Measurements from ENCODE around the gene BTBD17. TPM values are rescaled to one million over a fixed set of nuclear protein-coding genes. Genes with fewer than 3 reads are reported as not detected.
A peak's percentile ranks its signal among the peaks of the same experiment; 100 is the strongest.

The BTBD17 gene
- total RNA-seq, 1 donor from 2014 or later = not detected

DNA sequence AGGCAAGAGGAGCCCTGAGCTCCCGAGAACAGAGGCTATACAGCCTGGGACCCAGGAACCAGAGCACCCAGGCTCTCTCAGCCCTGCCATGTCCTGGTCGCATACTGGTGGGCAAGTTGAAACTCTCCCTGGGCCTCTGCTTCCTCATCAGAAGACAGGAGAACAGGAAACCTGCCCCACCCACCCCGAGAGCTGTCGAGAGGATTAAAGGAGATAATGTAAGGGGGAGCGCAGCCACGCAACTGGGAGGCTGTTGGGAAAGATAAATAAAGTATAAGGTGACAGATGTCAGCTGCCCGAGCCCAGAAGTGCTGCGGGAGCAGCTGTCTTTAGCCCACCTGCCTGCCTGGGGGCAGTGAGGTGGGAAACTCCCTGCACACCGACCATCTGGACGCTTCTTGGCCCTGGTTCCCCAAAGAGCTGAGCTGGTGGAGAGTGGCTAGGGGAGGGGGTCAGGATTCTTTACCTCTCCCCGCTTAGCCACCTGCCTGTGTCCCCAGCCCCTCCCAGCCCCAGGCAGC lies 28.8 kb downstream of the BTBD17 start:
- Mint-ChIP-seq H3K4me3 (ENCODE audit: low read depth) (no peak overlapping the region), H3K36me3 (ENCODE audit: low read depth) (no peaks in the 10 kb centered on the region), H3K4me1 (ENCODE audit: low read depth) (peaks cover 12% of the 10 kb centered on the region), H3K27me3 (ENCODE audit: low read depth) (peaks cover 3% of the 10 kb centered on the region), H3K27ac (no peak overlapping the region), H3K9me3 (no peaks in the 10 kb centered on the region)
- intact Hi-C loops (cut with micrococcal nuclease) = no loop called here
- no peak for DNase-seq (ENCODE audit: low spot score)

DNA sequence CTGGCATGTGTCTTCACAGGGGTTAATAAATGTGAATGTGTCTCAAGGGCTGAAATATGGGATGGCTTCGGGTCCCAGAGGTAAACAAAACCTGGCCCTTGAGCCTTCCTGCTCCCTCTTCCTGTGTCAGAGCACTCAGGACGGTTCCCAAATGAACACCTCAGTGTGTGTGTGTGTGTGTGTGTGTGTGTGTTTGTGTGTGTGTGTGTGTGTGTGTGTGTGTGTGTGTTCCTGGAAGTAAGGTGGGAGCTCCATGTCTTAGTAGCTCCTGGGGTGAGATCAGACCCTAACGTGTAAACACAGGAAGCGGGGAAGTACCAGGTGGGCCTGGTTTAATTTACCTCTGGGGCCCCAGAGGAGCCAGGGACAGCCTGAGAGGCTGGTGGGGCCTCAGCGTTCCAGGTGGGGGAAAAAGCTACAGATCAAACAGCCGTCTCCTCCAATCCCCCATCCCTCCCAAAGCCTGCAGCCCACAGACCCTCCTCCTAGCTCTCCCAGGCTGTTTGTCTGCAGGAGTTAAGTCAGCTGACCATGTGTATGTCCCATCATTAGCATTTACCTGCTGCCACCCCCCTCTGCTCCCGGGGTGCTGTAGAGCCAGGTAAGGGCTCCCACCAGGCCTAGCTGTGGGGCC lies 29.5 kb downstream of the BTBD17 start:
- no peaks in the 10 kb centered on the region for H3K9me3 Mint-ChIP-seq
- peaks cover 3% of the 10 kb centered on the region for H3K27me3 Mint-ChIP-seq (ENCODE audit: low read depth)
- no peaks in the 10 kb centered on the region for H3K36me3 Mint-ChIP-seq (ENCODE audit: low read depth)
- H3K4me1 Mint-ChIP-seq (ENCODE audit: low read depth) = peaks cover 12% of the 10 kb centered on the region
- no peak for DNase-seq (ENCODE audit: low spot score)
- intact Hi-C loops (cut with micrococcal nuclease) = no loop called here
- no peak overlapping the region for H3K4me3 Mint-ChIP-seq (ENCODE audit: low read depth)
- H3K27ac Mint-ChIP-seq = no peak overlapping the region

DNA sequence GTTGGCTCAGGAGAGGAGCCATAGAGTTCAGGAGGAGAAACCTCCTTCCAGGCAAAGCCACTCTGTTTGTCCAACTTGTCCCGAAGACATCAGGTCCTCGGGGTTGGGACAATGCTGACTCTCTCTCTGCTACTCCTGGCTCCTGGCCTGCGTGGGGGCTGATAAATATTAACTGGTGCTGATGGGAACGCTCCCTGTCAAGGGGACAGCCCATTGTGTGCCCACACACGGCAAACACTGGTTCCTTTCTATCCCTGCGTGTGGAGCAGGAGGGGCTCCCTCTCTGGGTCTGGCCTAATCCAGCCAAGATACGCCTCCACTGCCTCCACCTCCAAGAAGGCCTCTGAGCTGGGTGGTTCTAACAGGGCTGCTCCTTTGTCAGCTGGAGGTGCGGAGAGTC lies 31.2 kb downstream of the BTBD17 start:
- Mint-ChIP-seq H3K4me3 (ENCODE audit: low read depth) (no peak overlapping the region), H3K27me3 (ENCODE audit: low read depth) (peaks cover 5% of the 10 kb centered on the region), H3K9me3 (no peaks in the 10 kb centered on the region), H3K27ac (no peak overlapping the region), H3K36me3 (ENCODE audit: low read depth) (no peaks in the 10 kb centered on the region), H3K4me1 (ENCODE audit: low read depth) (peaks cover 16% of the 10 kb centered on the region)
- intact Hi-C loops (cut with micrococcal nuclease) = no loop called here
- DNase-seq (ENCODE audit: low spot score) = no peak

DNA sequence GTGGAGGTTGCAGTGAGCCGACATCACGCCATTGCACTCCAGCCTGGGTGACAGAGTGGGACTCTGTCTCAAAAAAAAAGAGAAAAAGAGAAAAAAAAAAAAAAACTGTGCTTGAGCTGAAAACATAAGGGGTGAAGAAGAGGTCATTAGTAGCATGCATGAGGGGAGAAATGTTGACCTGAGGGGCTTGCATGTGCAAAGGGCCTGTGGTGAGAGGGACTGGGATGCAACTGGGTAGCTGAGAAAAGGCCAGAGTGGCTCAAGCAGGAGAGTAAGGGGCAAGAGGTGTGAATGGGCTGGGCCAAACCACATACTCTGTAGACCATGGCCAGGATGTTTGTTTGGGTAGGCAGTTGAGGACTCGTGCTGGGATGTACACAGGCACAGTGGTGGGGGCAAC lies 32.3 kb downstream of the BTBD17 start:
- no peak for DNase-seq (ENCODE audit: low spot score)
- no peaks in the 10 kb centered on the region for H3K9me3 Mint-ChIP-seq
- intact Hi-C loops (cut with micrococcal nuclease) = no loop called here
- H3K36me3 Mint-ChIP-seq (ENCODE audit: low read depth) = no peaks in the 10 kb centered on the region
- H3K27ac Mint-ChIP-seq = no peak overlapping the region
- peaks cover 15% of the 10 kb centered on the region for H3K27me3 Mint-ChIP-seq (ENCODE audit: low read depth)
- peaks cover 14% of the 10 kb centered on the region for H3K4me1 Mint-ChIP-seq (ENCODE audit: low read depth)
- no peak overlapping the region for H3K4me3 Mint-ChIP-seq (ENCODE audit: low read depth)

DNA sequence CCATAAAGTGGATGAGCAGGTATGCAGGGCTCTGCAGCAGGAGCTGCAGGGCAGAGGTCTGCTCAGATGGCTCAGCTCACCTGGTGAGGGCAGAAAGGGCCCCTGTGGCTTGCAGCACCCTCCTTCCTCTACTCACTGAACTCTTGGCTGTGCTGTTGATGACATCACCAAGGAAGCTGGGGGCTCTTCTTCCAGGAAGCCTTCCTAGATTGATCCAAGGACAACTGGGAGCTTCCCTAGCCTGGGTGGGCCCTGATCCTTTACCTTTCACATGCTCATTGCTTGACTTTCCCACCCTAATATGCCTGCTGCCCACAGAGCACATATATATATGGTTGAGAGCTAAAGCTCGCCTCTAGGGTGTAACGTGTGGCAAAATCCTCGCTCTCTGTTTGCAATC lies 33.2 kb downstream of the BTBD17 start:
- no peaks in the 10 kb centered on the region for H3K9me3 Mint-ChIP-seq
- DNase-seq (ENCODE audit: low spot score) = no peak
- no peak overlapping the region for H3K4me3 Mint-ChIP-seq (ENCODE audit: low read depth)
- H3K27ac Mint-ChIP-seq = no peak overlapping the region
- H3K27me3 Mint-ChIP-seq (ENCODE audit: low read depth) = peaks cover 19% of the 10 kb centered on the region
- H3K36me3 Mint-ChIP-seq (ENCODE audit: low read depth) = no peaks in the 10 kb centered on the region
- intact Hi-C loops (cut with micrococcal nuclease) = no loop called here
- peaks cover 14% of the 10 kb centered on the region for H3K4me1 Mint-ChIP-seq (ENCODE audit: low read depth)

DNA sequence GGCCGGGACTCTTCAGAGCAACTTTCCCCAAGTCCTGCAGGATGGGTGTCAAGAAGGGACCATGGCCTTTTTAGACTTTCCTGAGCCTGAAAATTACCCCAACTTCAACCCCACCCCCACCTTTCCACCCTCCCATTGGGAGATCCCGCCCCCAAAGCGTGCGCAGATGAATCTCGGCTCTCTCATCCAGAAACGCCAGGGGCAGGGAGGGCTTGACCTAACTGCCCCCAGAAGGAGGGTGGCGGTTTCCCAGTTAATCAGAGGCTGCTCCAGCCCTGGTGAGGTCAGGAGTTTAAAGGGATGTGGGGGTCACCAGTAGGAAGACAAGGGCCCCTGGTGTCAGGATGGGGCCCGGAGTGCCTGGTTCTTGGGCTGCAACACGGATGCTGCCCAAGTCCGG lies 35.2 kb downstream of the BTBD17 start:
- H3K9me3 Mint-ChIP-seq = no peaks in the 10 kb centered on the region
- peaks cover 14% of the 10 kb centered on the region for H3K4me1 Mint-ChIP-seq (ENCODE audit: low read depth)
- no peak for DNase-seq (ENCODE audit: low spot score)
- H3K4me3 Mint-ChIP-seq (ENCODE audit: low read depth) = no peak overlapping the region
- peaks cover 30% of the 10 kb centered on the region for H3K27me3 Mint-ChIP-seq (ENCODE audit: low read depth)
- no peak overlapping the region for H3K27ac Mint-ChIP-seq
- intact Hi-C loops (cut with micrococcal nuclease) = no loop called here
- H3K36me3 Mint-ChIP-seq (ENCODE audit: low read depth) = no peaks in the 10 kb centered on the region

DNA sequence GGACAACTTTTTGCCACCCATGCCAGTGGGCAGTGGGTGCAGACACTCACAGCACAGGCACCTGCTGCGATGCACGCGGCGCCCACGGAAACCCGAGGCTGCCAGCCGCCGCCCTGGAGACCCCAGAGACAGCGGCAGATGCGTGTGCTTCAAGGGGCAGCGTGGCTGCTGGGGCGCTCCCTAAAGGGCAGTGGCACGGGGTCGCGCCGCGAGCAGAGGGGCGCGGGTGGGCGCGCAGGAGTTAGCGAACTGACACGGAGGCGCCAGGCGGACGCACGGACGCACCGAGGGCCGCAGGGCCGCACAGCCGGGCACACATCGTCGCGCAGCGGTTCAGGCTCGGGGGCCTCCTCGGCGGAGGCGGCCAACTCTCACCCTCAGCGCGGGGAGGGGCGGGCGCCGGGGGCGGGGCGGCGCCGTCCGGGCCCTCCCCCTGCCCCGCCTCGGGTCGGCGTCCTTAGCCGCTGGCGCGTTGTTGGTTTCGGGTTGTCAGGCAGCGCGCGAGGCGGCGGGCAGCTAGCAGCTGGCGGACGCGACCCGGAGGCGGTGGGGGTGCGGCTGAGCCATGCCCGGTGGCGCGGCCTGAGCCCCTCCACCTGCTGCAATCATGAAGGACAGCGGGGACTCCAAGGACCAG lies 35.8 kb downstream of the BTBD17 start, which contains the start of gene KIF19:
Gene KIF19 (plus strand): TSS at position 484 of the 637 bp plus-strand sequence. CDS start 124 bp downstream, at position 608.
- Mint-ChIP-seq H3K36me3 (ENCODE audit: low read depth) (no peaks in the 10 kb centered on the region), H3K4me1 (ENCODE audit: low read depth) (peaks cover 14% of the 10 kb centered on the region), H3K27ac (no peak within 1 kb of the TSS), H3K27me3 (ENCODE audit: low read depth) (peaks cover 30% of the 10 kb centered on the region), H3K9me3 (no peaks in the 10 kb centered on the region), H3K4me3 (ENCODE audit: low read depth) (peak within 1 kb of the TSS; percentile 26)
- intact Hi-C loops (cut with micrococcal nuclease) = no loop called here
- peak; percentile 51 for DNase-seq (ENCODE audit: low spot score)

DNA sequence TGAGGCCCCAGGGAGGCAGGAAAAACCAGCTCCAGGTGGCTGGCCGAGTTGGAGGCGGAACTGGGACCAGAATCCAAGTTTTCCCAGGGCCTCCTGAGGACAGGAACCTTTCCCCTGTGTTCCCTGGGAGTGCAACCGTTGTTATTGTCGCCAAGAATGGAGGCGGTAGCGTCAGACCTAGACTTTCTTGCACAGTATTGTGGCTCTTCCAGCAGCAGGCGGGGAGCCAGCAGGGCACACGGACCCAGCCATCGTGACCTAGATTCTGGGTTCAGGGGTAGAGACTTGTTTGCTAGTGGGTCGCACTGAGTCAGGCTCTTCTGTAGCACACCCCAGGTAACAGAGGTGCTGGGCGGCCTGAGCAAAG lies 36.3 kb downstream of the BTBD17 start:
- intact Hi-C loops (cut with micrococcal nuclease) = no loop called here
- Mint-ChIP-seq H3K9me3 (no peaks in the 10 kb centered on the region), H3K4me3 (ENCODE audit: low read depth) (no peak overlapping the region), H3K27ac (no peak overlapping the region), H3K4me1 (ENCODE audit: low read depth) (peaks cover 14% of the 10 kb centered on the region), H3K36me3 (ENCODE audit: low read depth) (no peaks in the 10 kb centered on the region), H3K27me3 (ENCODE audit: low read depth) (peaks cover 30% of the 10 kb centered on the region)
- DNase-seq (ENCODE audit: low spot score) = no peak

DNA sequence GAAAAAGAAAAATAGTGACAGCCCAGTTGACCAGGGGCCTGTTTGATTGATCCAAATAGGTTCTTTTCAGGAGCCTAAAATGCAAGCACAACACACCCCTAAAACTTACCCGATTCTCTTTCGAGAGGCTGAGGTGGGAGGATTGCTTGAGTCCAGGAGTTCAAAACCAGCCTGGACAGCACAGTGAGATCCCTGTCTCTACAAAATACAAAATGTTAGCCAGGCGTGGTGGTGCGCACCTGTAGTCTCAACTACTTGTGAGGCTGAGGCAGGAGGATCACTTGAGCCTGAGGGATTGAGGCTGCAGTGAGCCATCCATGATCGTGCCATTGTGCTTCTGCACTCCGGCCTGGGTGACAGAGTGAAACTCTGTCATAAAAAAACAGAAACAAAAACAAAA lies 37.1 kb downstream of the BTBD17 start:
- peaks cover 12% of the 10 kb centered on the region for H3K4me1 Mint-ChIP-seq (ENCODE audit: low read depth)
- H3K9me3 Mint-ChIP-seq = no peaks in the 10 kb centered on the region
- H3K4me3 Mint-ChIP-seq (ENCODE audit: low read depth) = no peak overlapping the region
- no peak overlapping the region for H3K27ac Mint-ChIP-seq
- intact Hi-C loops (cut with micrococcal nuclease) = no loop called here
- no peaks in the 10 kb centered on the region for H3K36me3 Mint-ChIP-seq (ENCODE audit: low read depth)
- no peak for DNase-seq (ENCODE audit: low spot score)
- H3K27me3 Mint-ChIP-seq (ENCODE audit: low read depth) = peaks cover 30% of the 10 kb centered on the region

DNA sequence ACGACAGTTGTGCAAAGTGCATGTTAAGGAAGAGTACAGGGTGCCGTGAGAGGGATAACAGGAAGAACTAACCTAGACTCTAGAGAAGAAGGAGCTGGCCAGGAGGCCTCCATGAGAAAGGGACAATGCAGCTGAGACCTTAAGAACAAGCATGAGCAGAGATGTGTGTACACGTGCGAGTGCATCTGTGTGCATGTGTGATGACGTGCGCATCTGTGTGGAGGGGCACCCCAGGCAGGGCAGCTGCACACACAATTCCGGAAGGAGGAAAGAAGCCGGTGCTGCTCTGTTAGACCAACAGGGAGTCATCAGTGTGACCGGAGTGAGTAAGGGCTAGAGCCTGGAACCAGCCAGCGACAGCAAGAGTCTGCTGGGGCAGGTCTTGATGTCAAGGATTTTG lies 43.3 kb downstream of the BTBD17 start:
- Mint-ChIP-seq H3K4me3 (ENCODE audit: low read depth) (no peak overlapping the region), H3K9me3 (no peaks in the 10 kb centered on the region), H3K27me3 (ENCODE audit: low read depth) (peaks cover 13% of the 10 kb centered on the region), H3K36me3 (ENCODE audit: low read depth) (no peaks in the 10 kb centered on the region), H3K27ac (no peak overlapping the region), H3K4me1 (ENCODE audit: low read depth) (no peaks in the 10 kb centered on the region)
- DNase-seq (ENCODE audit: low spot score) = no peak
- intact Hi-C loops (cut with micrococcal nuclease) = no loop called here

DNA sequence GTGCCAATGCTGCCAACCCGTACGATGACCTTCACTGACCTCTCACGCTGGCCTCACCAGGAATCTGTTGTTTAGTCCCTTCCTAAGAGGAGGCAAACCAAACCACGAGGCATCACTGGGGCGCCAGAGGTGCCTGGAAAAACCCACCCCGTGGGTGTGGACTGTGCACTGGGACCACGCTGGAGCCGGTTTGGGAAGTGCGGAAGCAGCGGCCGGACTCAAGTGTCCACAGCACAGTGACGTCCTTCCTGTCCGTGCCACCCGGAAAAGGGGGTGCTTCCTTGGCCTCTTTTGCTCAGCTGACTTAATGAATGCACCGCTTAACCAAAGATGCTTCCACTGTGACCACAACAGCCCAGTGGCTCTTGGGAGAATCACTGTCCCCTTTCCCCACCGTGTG lies 44.6 kb downstream of the BTBD17 start:
- Mint-ChIP-seq H3K9me3 (peaks cover 6% of the 10 kb centered on the region), H3K27ac (no peak overlapping the region)
- intact Hi-C loops (cut with micrococcal nuclease) = no loop called here

DNA sequence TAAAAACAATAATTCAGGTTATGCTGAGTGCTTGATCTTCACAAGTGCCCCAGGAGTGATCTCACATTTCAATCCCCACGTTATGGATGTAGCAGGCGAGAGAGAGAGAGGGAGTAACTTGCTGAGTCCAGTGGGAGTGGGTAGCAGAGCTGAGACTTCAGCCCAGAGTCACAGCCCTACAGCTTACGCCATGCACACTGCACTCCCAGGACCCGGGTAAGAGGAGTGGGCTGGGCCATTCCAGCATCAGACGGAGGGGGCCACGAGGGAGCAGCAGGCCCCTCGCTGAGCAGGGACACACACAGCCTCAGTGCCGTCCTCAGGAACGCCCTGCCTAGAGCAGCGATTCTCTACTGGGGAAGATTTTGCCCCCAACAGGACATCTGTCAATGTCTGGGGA lies 45.4 kb downstream of the BTBD17 start:
- no peak overlapping the region for H3K27ac Mint-ChIP-seq
- H3K9me3 Mint-ChIP-seq = peaks cover 6% of the 10 kb centered on the region

More for the DNA sequence above, 44.6 kb downstream of the BTBD17 start:
- no peak for DNase-seq (ENCODE audit: low spot score)
- H3K27me3 Mint-ChIP-seq (ENCODE audit: low read depth) = peaks cover 7% of the 10 kb centered on the region
- no peaks in the 10 kb centered on the region for H3K4me1 Mint-ChIP-seq (ENCODE audit: low read depth)
- no peaks in the 10 kb centered on the region for H3K36me3 Mint-ChIP-seq (ENCODE audit: low read depth)
- no peak overlapping the region for H3K4me3 Mint-ChIP-seq (ENCODE audit: low read depth)

DNA sequence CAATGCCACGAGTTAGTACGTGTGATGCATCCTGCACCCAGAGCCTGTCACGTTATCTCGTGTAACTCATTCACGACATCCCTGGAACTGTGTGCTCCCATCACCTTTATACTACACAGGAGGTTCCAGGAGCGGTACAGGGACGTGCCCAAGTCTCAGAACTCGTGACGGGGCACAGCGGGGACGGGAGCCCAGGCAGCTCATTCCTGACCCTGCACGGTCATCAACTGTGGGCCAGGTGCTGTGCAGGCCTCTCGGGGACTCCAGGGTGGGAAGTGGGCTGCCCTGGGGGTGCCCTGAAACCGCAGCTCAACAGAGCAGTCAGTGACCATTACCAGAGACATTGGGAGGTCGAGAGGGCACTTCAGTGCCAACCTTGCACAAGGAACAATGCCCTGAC lies 46.8 kb downstream of the BTBD17 start:
- Mint-ChIP-seq H3K9me3 (peaks cover 6% of the 10 kb centered on the region), H3K4me3 (ENCODE audit: low read depth) (no peak overlapping the region), H3K27me3 (ENCODE audit: low read depth) (peaks cover 2% of the 10 kb centered on the region), H3K4me1 (ENCODE audit: low read depth) (no peaks in the 10 kb centered on the region), H3K27ac (no peak overlapping the region), H3K36me3 (ENCODE audit: low read depth) (no peaks in the 10 kb centered on the region)
- DNase-seq (ENCODE audit: low spot score) = no peak
- intact Hi-C loops (cut with micrococcal nuclease) = no loop called here

More for the DNA sequence above, 45.4 kb downstream of the BTBD17 start:
- no peak overlapping the region for H3K4me3 Mint-ChIP-seq (ENCODE audit: low read depth)
- no peaks in the 10 kb centered on the region for H3K4me1 Mint-ChIP-seq (ENCODE audit: low read depth)
- no peaks in the 10 kb centered on the region for H3K36me3 Mint-ChIP-seq (ENCODE audit: low read depth)
- intact Hi-C loops (cut with micrococcal nuclease) = no loop called here
- no peak for DNase-seq (ENCODE audit: low spot score)
- peaks cover 2% of the 10 kb centered on the region for H3K27me3 Mint-ChIP-seq (ENCODE audit: low read depth)
